Thoracic aorta (tissue), 2 donors: ENCODE results near the gene TIPRL. TPM values are rescaled to one million over a fixed set of nuclear protein-coding genes. Genes with fewer than 3 reads are reported as not detected.
"Not testable (repeated sequence)": the region's sequence is repeated elsewhere in the genome, so short reads cannot be mapped to it uniquely, and the experiment has no call there.

Experiments
- ATAC-seq: fragments of 150-250 bp; one replicate; pipeline ENCODE4 v1.8.0; 2017; ENCODE audit warnings: low read depth; ENCODE audit not compliant: insufficient number of reproducible peaks, low FRiP score
- DNase-seq: peaks from one replicate; pipeline ENCODE4 v3.0.0-alpha.2; 2020; ENCODE audit warnings: low spot score
- H3K27ac ChIP-seq, 2 donors: fragments of 200-600 bp; sonication (generic); 1 replicate in 1 of 2; 2 replicates in 1 of 2; pipeline ENCODE4 v1.5.1; 2016; ENCODE audit warnings: mild to moderate bottlenecking in 2 of 2, moderate library complexity in 2 of 2
- H3K27me3 ChIP-seq: fragments of 200-600 bp; sonication (generic); replicated peaks from 2 replicates; pipeline ENCODE4 v1.6.0; 2016; ENCODE audit warnings: mild to moderate bottlenecking; ENCODE audit not compliant: insufficient read depth
- H3K36me3 ChIP-seq: fragments of 200-600 bp; sonication (generic); one replicate; pipeline ENCODE4 v1.5.1; 2016
- H3K4me1 ChIP-seq, 2 donors: fragments of 200-600 bp; sonication (generic); 1 replicate in 1 of 2; 2 replicates in 1 of 2; pipeline versions ENCODE4 v1.5.1 to v1.6.0; 2016; ENCODE audit warnings: low read depth in 2 of 2, mild to moderate bottlenecking in 1 of 2; ENCODE audit not compliant: control insufficient read depth in 1 of 2
- H3K4me3 ChIP-seq: fragments of 200-600 bp; sonication (generic); 2 replicates; pipeline ENCODE4 v1.5.1; 2016; ENCODE audit warnings: mild to moderate bottlenecking
- H3K9me3 ChIP-seq: fragments of 200-600 bp; sonication (generic); 2 replicates; pipeline ENCODE4 v1.5.1; 2016
- total RNA-seq, 2 donors: library from RNA; depleted of rRNA; stranded (reverse); fragments of >200 nt; gene quantifications; one replicate each; pipeline versions ENCODE4 v1.1.0 to v1.2.3, GENCODE V29; 2016
- TF ChIP-seq, protein P1 (sequence below): fragments of 200-600 bp; sonication (generic); IDR thresholded peaks from one replicate; pipeline ENCODE4 v1.5.1; 2019; ENCODE audit warnings: antibody characterized with exemption

The TIPRL gene
- total RNA-seq, 2 donors from 2014 or later, result 18.5 to 22.9 TPM

DNA sequence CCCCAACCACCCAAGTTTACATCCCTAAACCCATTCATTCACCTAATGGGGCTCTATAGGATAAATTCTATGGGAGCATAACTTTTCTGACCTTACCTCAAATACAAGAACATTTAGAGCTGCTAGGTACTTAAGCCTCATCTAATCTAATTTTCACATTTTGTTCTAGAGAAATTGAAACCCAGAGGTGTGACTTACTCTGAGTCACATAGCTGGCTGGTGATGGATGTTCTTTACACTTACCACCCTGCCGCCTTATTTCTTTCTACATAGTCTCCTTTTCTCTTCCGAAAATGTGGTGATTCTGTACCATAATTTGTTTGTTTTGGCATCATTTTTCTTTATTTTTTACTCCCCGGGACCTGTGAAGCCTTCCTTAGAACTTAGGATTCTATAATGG is 20.3 kb downstream of the TIPRL start:
- no peaks in the 10 kb centered on the region for H3K4me1 ChIP-seq
- H3K27me3 ChIP-seq, result no peaks in the 10 kb centered on the region
- no peak overlapping the region for H3K27ac ChIP-seq
- no peak for DNase-seq
- peaks cover 25% of the 10 kb centered on the region for H3K36me3 ChIP-seq
- TF ChIP-seq, protein P1, sequence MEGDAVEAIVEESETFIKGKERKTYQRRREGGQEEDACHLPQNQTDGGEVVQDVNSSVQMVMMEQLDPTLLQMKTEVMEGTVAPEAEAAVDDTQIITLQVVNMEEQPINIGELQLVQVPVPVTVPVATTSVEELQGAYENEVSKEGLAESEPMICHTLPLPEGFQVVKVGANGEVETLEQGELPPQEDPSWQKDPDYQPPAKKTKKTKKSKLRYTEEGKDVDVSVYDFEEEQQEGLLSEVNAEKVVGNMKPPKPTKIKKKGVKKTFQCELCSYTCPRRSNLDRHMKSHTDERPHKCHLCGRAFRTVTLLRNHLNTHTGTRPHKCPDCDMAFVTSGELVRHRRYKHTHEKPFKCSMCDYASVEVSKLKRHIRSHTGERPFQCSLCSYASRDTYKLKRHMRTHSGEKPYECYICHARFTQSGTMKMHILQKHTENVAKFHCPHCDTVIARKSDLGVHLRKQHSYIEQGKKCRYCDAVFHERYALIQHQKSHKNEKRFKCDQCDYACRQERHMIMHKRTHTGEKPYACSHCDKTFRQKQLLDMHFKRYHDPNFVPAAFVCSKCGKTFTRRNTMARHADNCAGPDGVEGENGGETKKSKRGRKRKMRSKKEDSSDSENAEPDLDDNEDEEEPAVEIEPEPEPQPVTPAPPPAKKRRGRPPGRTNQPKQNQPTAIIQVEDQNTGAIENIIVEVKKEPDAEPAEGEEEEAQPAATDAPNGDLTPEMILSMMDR, result no peak
- ATAC-seq, result no peak
- H3K4me3 ChIP-seq, result no peak overlapping the region
- no peaks in the 10 kb centered on the region for H3K9me3 ChIP-seq

DNA sequence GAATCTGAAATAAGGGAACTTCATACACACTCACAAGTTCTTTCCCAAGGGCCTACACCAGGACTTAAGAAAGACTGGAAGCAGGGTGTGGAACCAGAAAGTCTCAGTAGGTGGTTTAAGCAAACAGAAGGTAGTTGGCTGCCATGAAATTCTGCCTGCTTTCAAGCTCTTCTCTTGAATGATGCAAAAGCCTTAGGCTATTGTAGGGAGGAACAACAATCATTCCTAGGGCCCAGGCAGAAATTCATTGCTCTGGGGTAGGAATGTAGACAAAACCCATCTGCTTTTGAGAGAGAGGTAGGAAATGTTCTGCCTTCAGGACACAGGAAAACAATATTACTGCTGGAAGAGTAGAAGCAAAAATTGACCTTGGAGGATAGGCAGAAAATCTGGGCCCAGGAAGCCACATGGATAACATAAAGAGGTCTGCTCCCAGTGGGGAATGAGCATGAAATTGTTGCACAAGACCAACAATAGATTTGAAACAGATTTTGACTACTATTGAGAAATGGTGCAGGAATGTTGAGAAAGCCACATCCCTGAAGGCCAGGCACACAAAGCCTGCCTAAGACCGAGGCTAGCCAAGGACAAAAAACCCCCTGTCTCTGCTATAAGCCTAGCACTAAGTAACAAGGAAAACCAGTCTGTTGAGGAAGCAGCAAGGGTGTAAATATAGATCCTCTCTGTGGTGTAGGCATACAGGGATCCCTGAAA is 24.3 kb downstream of the TIPRL start:
- H3K4me3 ChIP-seq, result no peak overlapping the region
- TF ChIP-seq, protein P1, result no peak
- no peak for ATAC-seq
- H3K27ac ChIP-seq, result no peak overlapping the region
- H3K36me3 ChIP-seq, result peaks cover 19% of the 10 kb centered on the region
- no peaks in the 10 kb centered on the region for H3K9me3 ChIP-seq
- no peaks in the 10 kb centered on the region for H3K4me1 ChIP-seq
- H3K27me3 ChIP-seq, result no peaks in the 10 kb centered on the region
- DNase-seq, result no peak

DNA sequence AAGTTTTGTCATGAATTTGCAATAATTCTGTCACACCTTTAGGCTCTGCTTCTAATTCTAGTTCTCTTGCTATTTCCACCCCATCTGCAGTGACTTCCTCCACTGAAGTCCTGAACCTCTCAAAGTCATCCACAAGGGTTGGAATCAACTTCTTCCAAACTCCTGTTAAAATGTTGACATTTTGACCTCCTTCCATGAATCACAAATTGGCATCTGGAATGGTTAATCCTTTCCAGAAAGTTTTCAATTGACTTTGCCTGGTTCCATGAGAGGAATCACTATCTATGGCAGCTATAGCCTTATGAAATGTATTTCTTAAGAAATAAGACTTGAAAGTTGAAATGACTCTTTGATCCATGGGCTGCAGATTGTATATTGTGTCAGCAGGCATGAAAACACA is 27.3 kb downstream of the TIPRL start:
- ATAC-seq, result no peak
- Histone ChIP-seq H3K9me3 (no peaks in the 10 kb centered on the region), H3K27me3 (no peaks in the 10 kb centered on the region), H3K36me3 (no peaks in the 10 kb centered on the region), H3K4me3 (no peak overlapping the region), H3K27ac (no peak overlapping the region), H3K4me1 (no peaks in the 10 kb centered on the region)
- DNase-seq, result no peak
- TF ChIP-seq, protein P1, result no peak

DNA sequence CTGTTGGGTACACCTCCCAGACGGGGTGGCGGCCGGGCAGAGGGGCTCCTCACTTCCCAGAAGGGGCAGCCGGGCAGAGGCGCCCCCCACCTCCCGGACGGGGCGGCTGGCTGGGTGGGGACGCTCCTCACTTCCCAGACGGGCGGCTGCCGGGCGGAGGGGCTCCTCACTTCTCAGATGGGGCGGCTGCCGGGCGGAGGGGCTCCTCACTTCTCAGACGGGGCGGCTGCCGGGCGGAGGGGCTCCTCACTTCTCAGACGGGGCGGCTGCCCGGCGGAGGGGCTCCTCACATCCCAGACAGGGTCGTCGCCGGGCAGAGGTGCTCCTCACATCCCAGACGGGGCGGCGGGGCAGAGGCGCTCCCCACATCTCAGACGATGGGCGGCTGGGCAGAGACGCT is 28.9 kb downstream of the TIPRL start:
- not testable (repeated sequence) for H3K4me3 ChIP-seq, H3K27ac ChIP-seq, DNase-seq, H3K27me3 ChIP-seq, H3K36me3 ChIP-seq, ATAC-seq, H3K9me3 ChIP-seq, H3K4me1 ChIP-seq

DNA sequence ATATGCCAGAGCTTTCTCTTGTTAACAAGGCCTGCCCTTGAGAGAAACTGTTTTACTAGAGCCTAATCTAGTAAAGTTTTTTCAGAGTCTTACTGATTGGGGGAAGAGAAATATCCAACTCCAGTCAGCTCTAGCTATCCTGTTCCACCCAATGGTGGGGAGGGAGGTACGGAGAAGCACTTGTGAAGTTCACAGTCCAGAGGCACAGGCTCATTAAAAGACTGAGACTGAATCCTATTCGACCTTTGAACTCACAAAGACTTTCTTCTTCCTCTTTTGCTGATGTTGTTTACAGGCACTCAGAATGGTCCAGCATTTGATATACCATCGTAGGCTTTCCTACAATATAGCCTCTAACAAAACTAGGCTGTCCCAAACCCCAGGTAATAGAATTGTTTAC is 31.6 kb downstream of the TIPRL start:
- DNase-seq (no peak), ATAC-seq (no peak)
- Histone ChIP-seq H3K4me3 (no peak overlapping the region), H3K27me3 (no peaks in the 10 kb centered on the region), H3K9me3 (peaks cover 8% of the 10 kb centered on the region), H3K4me1 (no peaks in the 10 kb centered on the region), H3K36me3 (no peaks in the 10 kb centered on the region), H3K27ac (no peak overlapping the region)
- TF ChIP-seq, protein P1, result no peak

DNA sequence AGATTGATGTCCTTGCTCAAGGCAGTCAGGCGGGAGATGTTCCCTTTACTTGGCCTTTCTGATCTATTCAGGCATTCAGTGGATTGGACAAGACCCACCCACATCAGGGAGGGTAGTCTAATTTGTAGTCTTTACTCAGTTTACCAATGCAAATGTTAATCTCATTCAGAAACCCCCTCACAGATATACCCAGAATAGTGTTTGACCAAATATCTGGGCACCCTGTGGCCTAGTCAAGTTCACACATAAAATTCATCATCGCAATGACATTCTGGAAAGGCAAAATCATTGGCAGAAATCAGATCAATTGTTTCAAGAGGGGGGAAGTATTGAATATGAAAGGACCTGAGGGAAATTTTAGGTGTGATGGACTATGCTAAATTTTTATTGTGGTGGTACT is 34.6 kb downstream of the TIPRL start:
- Histone ChIP-seq H3K4me3 (no peak overlapping the region), H3K4me1 (no peaks in the 10 kb centered on the region), H3K27ac (no peak overlapping the region), H3K9me3 (peaks cover 8% of the 10 kb centered on the region), H3K36me3 (no peaks in the 10 kb centered on the region), H3K27me3 (no peaks in the 10 kb centered on the region)
- ATAC-seq (no peak), DNase-seq (no peak)
- TF ChIP-seq, protein P1, result no peak
